Activated naive CD4-positive, alpha-beta T cell treated with anti-CD3 and anti-CD28 coated beads, Interleukin-2, amount 10 ng/mL, durations not matched to agents 7 days and 5 days (primary cell): ENCODE measurements around the gene LMTK2.

ENCODE experiments used
- CTCF ChIA-PET: fragments of 350-600 bp; sonication (Branson Sonifier 250); formaldehyde crosslinking; loops from one replicate; lab custom pipeline; 2021; ENCODE audit warnings: antibody characterized with exemption; lab: Charles Lee
- DNase-seq: peaks from one replicate; pipeline ENCODE4 v3.0.0-alpha.2; 2020
- H3K27ac Mint-ChIP-seq: one replicate; pipeline ENCODE4 v1.8.0; 2021; ENCODE audit warnings: mild to moderate bottlenecking, moderate library complexity, mixed read lengths
- H3K27me3 Mint-ChIP-seq: one replicate; pipeline ENCODE4 v1.8.0; 2021; ENCODE audit warnings: mild to moderate bottlenecking, mixed read lengths
- H3K36me3 Mint-ChIP-seq: one replicate; pipeline ENCODE4 v1.8.0; 2021; ENCODE audit warnings: mixed read lengths
- H3K4me1 Mint-ChIP-seq: one replicate; pipeline ENCODE4 v1.8.0; 2021; ENCODE audit warnings: mixed read lengths
- H3K4me3 Mint-ChIP-seq: one replicate; pipeline ENCODE4 v1.8.0; 2021; ENCODE audit warnings: mild to moderate bottlenecking, moderate library complexity, mixed read lengths
- H3K9me3 Mint-ChIP-seq: one replicate; pipeline ENCODE4 v1.8.0; 2021; ENCODE audit warnings: mixed read lengths

Gene LMTK2

DNA sequence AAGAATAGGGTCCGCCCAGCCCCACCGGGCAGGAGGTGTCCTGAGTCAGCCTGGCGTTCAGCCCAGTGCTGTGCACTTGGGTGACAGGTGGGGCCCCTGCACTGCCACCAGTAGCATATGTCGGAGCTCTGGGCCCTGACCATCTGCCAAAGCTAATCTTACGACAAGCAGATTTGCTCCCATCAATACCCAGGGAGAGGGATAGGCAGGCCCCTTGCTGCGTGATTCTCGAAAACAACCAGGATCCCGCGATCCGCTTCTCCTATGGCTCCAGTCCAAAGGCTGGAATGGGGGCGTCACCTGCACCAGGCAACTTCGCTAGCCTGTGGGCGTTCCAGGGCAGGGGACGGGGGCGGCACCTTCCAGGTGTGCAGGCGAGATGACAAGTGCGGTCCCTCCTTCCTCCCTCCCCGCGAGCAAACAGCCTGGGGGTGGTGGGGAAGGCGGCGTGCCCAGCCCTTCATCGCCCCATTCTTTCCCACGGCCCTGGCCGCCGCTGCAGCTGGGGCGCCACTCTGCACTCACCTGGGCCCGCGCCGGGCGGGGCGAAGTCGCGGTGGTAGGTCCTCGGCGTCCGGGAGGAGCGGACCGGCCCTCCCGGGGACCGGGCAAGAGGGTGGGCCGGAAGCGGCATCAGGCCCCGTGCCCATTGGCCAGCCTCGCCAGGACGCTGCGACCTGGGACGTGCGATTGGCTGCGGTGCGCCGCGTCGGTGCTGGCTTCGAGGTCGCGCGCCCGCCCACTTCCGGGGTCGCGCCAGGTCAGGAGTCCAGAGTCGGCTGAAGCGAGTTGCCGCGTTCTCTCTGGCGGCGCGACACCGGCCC lies 145.2 kb downstream of the LMTK2 start, which contains the start of gene TECPR1:
Gene TECPR1 (minus strand): TSS at position 632 of the 824 bp plus-strand sequence. CDS start 6,086 bp downstream, outside the sequence.
- peaks cover 75% of the 10 kb centered on the region for H3K4me1 Mint-ChIP-seq
- peak within 1 kb of the TSS; percentile 100 for H3K27ac Mint-ChIP-seq
- peak; percentile 93 for DNase-seq

GRCh38 chr7:98252425-98253054 lies 145.9 kb downstream of the LMTK2 start:
- no peak for DNase-seq
- H3K27me3 Mint-ChIP-seq, result no peaks in the 10 kb centered on the region
- H3K36me3 Mint-ChIP-seq, result peaks cover 49% of the 10 kb centered on the region
- peak overlapping the region; percentile 94 for H3K4me3 Mint-ChIP-seq
- CTCF ChIA-PET, result interaction anchor here (0.7 to 2.0 kb wide), 3 partner anchors 9 to 231 kb away, joined by 3 to 6 read pairs (median 3); no protein-coding TSS in a partner anchor
- peaks cover 72% of the 10 kb centered on the region for H3K4me1 Mint-ChIP-seq
- no peaks in the 10 kb centered on the region for H3K9me3 Mint-ChIP-seq
- H3K27ac Mint-ChIP-seq, result peak overlapping the region; percentile 100

More for the DNA sequence above, 145.2 kb downstream of the LMTK2 start, which contains the start of gene TECPR1:
- peaks cover 48% of the 10 kb centered on the region for H3K36me3 Mint-ChIP-seq
- H3K27me3 Mint-ChIP-seq, result no peaks in the 10 kb centered on the region
- CTCF ChIA-PET, result interaction anchor here (0.6 to 2.0 kb wide), 5 partner anchors 15 to 146 kb away, joined by 3 to 6 read pairs (median 3); no protein-coding TSS in a partner anchor
- H3K4me3 Mint-ChIP-seq, result peak within 1 kb of the TSS; percentile 94
- no peaks in the 10 kb centered on the region for H3K9me3 Mint-ChIP-seq

DNA sequence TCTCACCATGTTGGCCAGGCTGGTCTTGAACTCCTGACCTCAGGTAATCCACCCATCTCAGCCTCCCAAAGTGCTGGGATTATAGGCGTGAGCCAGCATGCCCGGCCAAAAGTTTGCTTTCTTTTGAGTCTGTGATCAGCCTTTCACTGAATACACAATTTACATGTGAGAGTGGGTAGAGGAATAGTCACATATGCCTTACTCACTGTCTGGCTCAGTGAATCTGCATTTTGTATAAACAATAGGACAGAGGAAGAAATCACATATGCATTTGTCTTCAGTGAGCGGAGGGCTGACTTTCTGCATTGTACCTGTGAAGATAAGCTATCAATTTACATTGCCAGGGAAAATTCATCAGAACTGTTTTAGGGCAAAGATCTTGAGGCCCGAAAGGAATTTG lies 147.9 kb downstream of the LMTK2 start:
- CTCF ChIA-PET, result no interaction called here
- peak overlapping the region; percentile 78 for H3K27ac Mint-ChIP-seq
- H3K9me3 Mint-ChIP-seq, result no peaks in the 10 kb centered on the region
- peak overlapping the region; percentile 44 for H3K4me3 Mint-ChIP-seq
- DNase-seq, result no peak
- H3K27me3 Mint-ChIP-seq, result no peaks in the 10 kb centered on the region
- peaks cover 48% of the 10 kb centered on the region for H3K36me3 Mint-ChIP-seq
- H3K4me1 Mint-ChIP-seq, result peaks cover 57% of the 10 kb centered on the region

DNA sequence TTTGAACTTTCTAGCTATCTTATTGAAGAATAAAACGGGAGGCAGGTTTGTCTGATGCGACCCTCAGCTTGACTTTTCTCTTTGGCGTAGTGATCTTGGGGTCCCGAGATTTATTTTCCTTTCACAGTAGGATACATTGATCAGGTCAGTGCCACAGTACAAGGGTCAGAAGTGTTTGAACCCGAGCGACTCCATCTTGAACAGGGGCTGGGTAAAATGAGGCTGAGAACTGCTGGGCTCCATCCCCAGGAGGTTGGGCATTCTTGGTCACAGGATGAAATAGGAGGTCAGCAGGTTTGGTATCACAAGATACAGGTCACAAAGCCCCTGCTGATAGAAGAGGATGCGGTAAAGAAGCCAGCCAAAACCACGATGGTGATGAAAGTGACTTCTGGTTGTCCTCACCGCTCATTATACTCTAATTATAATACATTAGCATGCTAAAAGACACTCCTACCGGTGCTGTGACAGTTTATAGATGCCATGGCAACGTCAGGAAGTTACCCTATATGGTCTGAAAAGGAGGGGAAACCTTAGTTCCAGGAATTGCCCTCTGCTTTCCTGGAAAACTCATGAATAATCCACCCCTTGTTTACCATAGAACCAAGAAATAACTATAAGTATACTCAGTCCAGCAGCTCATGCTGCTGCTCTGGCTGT lies 148.4 kb downstream of the LMTK2 start:
- no peaks in the 10 kb centered on the region for H3K9me3 Mint-ChIP-seq
- peak overlapping the region; percentile 78 for H3K27ac Mint-ChIP-seq
- H3K4me1 Mint-ChIP-seq, result peaks cover 53% of the 10 kb centered on the region
- peak overlapping the region; percentile 44 for H3K4me3 Mint-ChIP-seq
- H3K36me3 Mint-ChIP-seq, result peaks cover 45% of the 10 kb centered on the region
- peak; percentile 49 for DNase-seq
- CTCF ChIA-PET, result no interaction called here
- H3K27me3 Mint-ChIP-seq, result no peaks in the 10 kb centered on the region

GRCh38 chr7:98256431-98256830 lies 149.8 kb downstream of the LMTK2 start:
- no peaks in the 10 kb centered on the region for H3K27me3 Mint-ChIP-seq
- H3K9me3 Mint-ChIP-seq, result no peaks in the 10 kb centered on the region
- peaks cover 52% of the 10 kb centered on the region for H3K36me3 Mint-ChIP-seq
- H3K4me3 Mint-ChIP-seq, result no peak overlapping the region
- CTCF ChIA-PET, result no interaction called here
- H3K4me1 Mint-ChIP-seq, result peaks cover 44% of the 10 kb centered on the region
- DNase-seq, result no peak
- peak overlapping the region; percentile 75 for H3K27ac Mint-ChIP-seq

- CTCF ChIA-PET, result no interaction called here
- peaks cover 40% of the 10 kb centered on the region for H3K4me1 Mint-ChIP-seq
- no peak overlapping the region for H3K27ac Mint-ChIP-seq
- no peaks in the 10 kb centered on the region for H3K27me3 Mint-ChIP-seq
- no peak for DNase-seq
- H3K36me3 Mint-ChIP-seq, result peaks cover 57% of the 10 kb centered on the region
- peaks cover 2% of the 10 kb centered on the region for H3K9me3 Mint-ChIP-seq
- H3K4me3 Mint-ChIP-seq, result no peak overlapping the region
Measured at GRCh38 chr7:98257701-98258100, 151.0 kb downstream of the LMTK2 start.
